Measurements from ENCODE around the gene CACNA1B. TPM values are rescaled to one million over a fixed set of nuclear protein-coding genes. Genes with fewer than 3 reads are reported as not detected.

CACNA1B gene
- total RNA-seq, 1 experiment from 2014 or later: 1.7 TPM

- ATAC-seq (no peak), DNase-seq (ENCODE audit: low read depth, low spot score) (no peak)
- Histone ChIP-seq H3K9me2 (ENCODE audit: insufficient read depth) (no peaks in the 10 kb centered on the region), H2AFZ (ENCODE audit: low read depth, low read length, poor library complexity, severe bottlenecking) (no peak overlapping the region), H3K4me3 (replicated peaks in 1 of 2; ENCODE audit: low read depth in 1 of 2, low read length in 2 of 2) (no peak overlapping the region), H3K36me3 (ENCODE audit: control insufficient read depth in 1 of 2, insufficient read depth in 2 of 2, low read length in 2 of 2) (no peaks in the 10 kb centered on the region; a peak in 1 of 4 replicates), H3K27ac (ENCODE audit: low read depth, low read length) (no peak overlapping the region), H3K4me1 (ENCODE audit: control insufficient read depth in 1 of 2, insufficient read depth in 2 of 2, low read length in 2 of 2) (peaks cover 0 to 9% of the 10 kb centered on the region in 2 experiments; a peak in 1 of 4 replicates), H3K9me3 (ENCODE audit: control insufficient read depth in 1 of 2, insufficient read depth in 1 of 2, low read depth in 1 of 2, low read length in 2 of 2) (no peaks in the 10 kb centered on the region), H3K9ac (ENCODE audit: low read length) (no peak overlapping the region), H4K20me1 (ENCODE audit: insufficient read depth) (no peaks in the 10 kb centered on the region), H3K27me3 (ENCODE audit: insufficient read depth, low read length) (no peaks in the 10 kb centered on the region), H3K79me2 (ENCODE audit: insufficient read depth, low read length) (no peaks in the 10 kb centered on the region), H3K4me2 (ENCODE audit: low read length) (no peak overlapping the region)
- RAD21 ChIA-PET (ENCODE audit: low non-redundant PET in 1 of 2, low total read pairs in 2 of 2, uncharacterized antibody in 2 of 2, unreplicated experiment in 2 of 2): no interaction called here
- TF ChIP-seq ELF1 (IDR thresholded peaks at IDR 0.05; ENCODE audit: borderline replicate concordance, low read depth) (no peak), POLR2A (IDR thresholded peaks at IDR 0.05; ENCODE audit: borderline replicate concordance, extremely low read depth, insufficient read depth, insufficient read length) (no peak), FOSL1 (IDR thresholded peaks at IDR 0.05; ENCODE audit: low read depth) (no peak), SRF (IDR thresholded peaks at IDR 0.05; ENCODE audit: low read depth) (no peak), JUND (IDR thresholded peaks at IDR 0.05) (no peak), ZFX (IDR thresholded peaks at IDR 0.05) (no peak), ZNF274 (IDR thresholded peaks at IDR 0.05; ENCODE audit: low read depth, low read length) (no peak), ZBTB33 (IDR thresholded peaks at IDR 0.05; ENCODE audit: extremely low read depth, insufficient replicate concordance, low read length) (no peak)
- TF ChIP-seq, protein P1, sequence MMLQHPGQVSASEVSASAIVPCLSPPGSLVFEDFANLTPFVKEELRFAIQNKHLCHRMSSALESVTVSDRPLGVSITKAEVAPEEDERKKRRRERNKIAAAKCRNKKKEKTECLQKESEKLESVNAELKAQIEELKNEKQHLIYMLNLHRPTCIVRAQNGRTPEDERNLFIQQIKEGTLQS (IDR thresholded peaks at IDR 0.05): no peak
- CTCF ChIA-PET: no interaction called here
- no TSS peak for BruUV-seq (replicated peaks)
- POLR2A ChIA-PET: no interaction called here
- intact Hi-C loops (cut with micrococcal nuclease): loop anchor here (5.0 kb wide), 1 partner anchor 348 kb away; no protein-coding TSS in a partner anchor
Observed at GRCh38 chr9:138020795-138021182, 143.2 kb downstream of the CACNA1B start.
